Stimulated activated CD8-positive, alpha-beta memory T cell treated with anti-CD3 and anti-CD28 coated beads, Interleukin-12 subunit alpha, Interleukin-12 subunit beta, amount 100 ng/mL, for 4 hours (primary cell): ENCODE results near the gene PTPRQ.

ENCODE experiments used
- DNase-seq: peaks from one replicate; pipeline ENCODE4 v3.0.0-alpha.2; 2020; ENCODE audit warnings: low read depth

Gene PTPRQ

DNA sequence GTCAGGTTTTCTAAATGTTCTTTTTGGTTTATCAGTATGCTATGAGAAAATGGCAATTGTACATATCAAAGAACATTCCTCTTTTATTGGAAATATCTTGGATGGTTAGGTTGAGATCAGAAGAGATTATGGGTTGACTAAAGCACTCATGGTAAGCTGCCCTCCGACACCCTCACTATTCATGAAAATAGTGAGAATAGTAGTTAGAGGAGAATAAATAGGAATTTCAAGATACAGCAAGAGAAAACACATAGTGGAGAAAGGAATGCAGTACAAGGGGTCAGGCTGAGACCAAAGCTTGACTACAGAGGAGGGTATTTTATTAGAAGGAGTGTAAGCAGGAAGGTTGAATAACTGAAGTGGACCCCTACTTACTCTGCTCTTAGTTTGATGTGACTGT is 112.5 kb downstream of the PTPRQ start:
- no peak for DNase-seq

DNA sequence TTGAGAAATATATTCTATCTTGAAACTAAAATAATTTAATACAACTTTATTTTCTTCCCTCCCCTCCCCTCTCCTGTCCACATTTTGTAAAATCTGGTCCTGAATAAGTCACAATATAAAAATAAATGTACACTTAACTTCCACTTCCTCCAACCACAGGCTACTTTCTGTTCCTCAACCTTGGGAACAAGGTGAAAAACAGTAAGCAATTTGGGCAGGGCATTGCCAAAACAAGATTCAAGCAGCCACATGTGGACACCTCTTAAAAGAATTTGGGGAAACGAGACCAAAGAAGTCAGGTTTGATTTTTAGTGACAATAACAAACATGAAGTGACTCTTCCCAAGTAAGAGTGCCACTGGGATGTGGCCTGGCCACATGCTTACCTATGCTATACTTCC is 115.7 kb downstream of the PTPRQ start:
- no peak for DNase-seq

DNA sequence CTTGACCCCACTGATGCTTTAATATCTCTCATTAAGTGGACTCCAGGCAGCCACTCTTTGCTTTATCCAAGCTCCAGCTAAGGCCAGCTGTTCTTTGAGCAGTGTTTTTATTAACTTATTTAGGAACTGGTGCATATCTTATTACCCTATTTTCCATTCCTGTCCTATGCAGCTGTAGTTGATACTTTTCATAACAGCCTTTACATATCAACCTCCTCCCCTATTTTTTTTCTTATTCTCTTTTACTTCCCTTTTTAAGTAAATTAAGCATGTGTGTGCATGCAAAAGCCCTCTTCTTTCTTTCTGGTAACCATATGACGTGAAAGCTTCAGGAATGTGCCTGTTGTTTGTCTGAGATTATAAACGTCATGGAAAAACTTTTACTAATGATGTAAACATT is 121.2 kb downstream of the PTPRQ start:
- DNase-seq = no peak

DNA sequence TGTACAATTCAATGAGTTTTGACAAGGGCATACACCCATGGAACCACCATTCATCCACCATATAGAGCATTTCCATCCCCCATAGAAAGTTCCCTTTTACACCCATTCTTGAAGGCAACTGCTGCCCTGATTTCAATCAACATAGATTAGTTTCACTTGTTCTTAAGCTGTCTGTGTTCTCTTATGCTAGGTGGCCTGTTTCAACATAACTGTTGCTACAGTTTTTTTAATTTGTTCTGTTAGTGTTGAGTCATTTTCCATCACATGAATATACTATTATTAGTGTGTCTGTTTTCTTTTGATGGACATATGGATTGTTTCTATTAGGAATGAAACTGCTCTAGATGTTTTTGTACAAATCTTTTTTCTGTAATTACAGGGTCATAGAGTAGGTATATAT is 123.4 kb downstream of the PTPRQ start:
- DNase-seq = no peak

DNA sequence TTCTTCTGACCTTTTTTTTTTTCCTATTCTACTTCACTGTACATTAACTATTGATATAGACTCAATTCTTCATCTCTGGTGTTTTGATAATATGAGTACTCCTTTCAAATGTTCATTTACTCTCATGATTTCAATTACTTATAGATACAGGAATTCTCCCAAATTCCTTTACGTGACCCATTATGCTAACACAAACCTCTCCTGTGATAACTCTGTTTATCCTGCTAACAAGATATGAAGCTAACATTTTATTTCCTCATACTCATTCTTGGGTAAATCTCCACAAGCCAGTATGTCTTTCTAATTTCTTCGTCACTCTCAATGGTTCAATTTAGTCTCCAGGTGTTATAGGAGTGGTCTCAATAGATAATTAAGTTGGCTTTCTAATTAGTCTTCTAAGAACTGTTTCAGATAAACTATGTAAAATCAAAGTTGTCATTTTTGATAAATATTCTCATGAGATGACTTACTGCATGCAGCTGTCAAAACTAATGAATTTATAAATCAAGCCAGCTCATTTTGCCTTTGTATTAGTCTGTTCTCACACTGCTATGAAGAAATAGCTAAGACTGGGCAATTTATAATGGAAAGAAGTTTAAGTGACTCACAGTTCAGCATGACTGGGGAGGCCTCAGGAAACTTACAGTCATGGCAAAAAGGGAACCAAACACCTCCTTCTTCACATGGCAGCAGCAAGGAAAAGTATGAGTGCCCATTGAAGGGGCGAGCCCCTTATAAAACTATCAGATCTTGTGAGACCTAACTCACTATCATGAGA is 132.8 kb downstream of the PTPRQ start:
- no peak for DNase-seq

DNA sequence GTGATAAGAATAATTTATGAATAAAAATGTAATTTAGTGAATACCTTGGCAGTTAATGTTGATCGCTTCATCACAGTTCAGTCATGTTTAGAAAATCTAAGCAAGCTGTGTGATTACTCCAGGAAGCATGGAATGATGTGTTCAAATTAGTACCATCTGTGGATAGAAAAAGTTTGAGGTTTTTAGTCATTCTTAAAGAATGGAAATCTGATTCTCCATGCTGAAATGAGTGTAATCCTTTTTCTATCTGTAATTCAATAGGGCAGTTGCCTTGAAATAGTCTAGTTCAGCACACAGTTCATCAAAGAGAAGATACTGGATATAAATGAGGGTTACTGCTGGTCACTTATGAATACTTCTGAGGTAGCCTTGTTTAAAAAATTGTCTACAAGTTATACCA is 136.2 kb downstream of the PTPRQ start:
- DNase-seq = no peak

DNA sequence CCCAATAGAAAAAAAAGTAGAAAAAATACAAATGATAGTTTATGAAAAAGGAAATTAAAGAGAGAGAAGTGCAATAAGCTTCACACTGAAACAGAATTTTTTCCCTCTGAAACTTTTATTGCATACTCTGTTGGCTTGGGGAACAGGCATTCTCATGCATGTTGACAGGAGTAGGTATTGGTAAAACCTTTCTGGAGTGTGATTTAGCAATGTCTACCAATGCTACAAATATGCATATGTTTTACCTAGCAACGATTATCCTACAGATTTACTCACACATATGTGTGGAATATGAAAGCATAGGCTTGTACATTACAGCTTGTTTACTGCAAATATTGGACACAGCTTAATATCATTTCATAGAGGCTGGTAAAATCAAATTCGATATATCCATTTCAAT is 137.7 kb downstream of the PTPRQ start:
- no peak for DNase-seq

DNA sequence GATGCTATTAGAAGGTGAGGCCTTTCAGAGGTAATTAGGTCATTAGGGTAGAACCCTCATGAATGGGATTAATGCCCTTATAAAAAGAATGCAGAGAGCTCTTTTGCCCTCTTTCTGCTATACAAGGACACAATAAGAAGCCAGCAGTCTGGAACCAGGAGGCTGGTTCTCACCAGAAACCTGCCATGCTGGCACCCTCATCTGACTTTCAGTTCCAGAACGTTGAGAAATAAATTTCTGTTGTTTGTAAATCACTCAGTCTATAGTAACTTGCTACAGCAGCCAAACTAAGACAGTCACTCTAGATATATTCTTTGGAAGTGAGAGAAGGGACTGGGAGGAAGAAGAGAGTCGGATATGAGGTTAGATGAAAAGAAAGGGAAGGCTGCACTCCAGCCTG is 138.4 kb downstream of the PTPRQ start:
- no peak for DNase-seq

DNA sequence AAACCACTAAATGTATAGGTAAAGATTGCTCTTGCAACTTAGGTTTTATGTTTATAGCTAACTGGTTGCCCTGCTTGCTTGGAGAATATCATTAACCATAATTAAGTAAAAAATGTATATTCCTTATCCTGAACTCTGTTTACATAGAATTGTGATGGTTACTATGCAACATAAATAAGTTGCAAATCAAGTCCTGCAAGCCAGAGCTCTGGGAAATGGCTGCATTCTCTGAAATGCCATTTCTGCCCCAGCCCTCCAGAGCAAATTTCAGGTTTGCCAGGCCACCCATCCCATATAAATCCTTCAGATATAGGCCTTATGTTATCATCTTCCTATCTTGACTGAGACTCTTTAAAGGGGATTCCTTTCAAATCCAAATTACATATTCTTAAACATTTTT is 145.0 kb downstream of the PTPRQ start:
- DNase-seq = no peak

DNA sequence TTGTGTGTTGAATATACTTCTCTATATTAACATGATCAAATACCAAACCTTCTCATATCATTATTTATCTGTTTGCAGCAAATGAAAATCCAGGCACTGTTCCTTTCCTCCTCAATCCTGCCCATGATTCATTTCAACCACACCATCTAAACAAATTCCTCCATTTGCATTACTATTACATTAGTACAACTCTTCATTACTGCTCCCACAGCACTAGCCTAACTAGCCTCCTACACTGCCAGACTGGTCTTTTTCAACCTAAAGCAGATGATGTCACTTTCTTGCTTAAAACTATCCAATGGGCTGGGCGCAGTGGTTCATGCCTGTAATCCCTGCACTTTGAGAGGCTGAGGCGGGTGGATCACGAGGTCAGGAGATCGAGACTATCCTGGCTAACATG is 146.1 kb downstream of the PTPRQ start:
- no peak for DNase-seq

DNA sequence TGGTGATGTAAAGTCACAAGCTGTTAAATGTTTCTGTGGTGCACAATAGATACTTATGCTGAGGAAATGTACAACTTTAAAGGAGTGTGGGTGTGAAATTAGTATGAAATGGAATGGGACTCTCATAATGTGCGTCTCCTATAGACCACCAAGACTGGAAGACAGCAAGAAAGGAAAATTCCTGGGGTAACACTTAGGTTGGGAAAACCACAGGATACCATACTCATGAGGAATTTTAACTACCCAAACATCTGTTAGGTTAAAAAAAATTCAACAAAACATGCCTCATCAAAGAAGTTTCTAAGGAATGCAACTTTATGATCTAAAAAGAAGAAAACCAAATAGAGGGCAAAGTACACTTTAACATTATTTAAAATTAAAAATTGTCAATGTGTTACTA is 149.7 kb downstream of the PTPRQ start:
- no peak for DNase-seq

DNA sequence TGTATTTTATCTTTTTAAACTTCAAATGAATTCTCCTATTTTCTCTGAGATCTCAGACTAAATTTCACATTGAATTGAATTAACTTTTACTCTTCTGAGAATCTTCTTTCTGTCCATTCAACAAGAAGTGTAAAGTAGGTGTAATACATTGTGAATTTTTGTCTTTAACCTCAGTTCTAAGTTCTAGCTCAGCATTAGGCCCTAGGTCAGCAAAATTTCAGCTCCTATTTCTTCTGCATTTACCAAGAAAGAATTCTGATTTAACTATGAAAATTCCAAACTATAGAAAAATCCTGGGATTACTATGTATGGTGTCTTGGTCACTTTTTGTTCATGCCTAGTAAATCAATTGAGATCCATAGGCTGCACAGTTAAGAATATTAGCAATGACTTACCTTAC is 152.5 kb downstream of the PTPRQ start:
- no peak for DNase-seq

DNA sequence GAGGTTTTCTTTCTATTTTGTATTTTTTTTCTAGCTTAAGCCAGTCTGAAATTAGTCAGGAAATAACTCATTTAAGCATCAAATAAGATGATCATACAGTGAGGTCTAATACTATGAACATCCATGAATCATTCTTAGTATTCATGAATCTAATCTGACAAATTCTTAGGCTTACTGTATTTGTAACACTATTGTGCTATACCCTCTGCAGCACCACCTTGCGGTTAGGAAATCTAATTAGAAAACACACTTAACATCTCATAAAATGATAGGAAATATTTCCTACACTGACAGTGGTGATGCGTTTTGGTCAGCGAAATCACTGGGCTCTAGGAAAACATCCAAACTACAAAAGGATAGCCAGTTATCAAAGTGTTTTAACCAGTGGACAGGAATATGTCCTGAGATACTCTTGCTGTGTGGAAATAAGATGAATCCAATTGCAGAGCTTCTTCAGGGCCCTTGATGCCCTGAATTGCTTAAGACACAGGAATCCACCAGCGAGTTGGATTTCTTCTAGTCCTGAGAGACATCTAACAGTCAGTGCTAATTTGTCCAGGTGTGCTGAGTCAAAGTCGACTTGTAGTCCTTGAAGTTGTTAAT is 154.1 kb downstream of the PTPRQ start:
- no peak for DNase-seq

DNA sequence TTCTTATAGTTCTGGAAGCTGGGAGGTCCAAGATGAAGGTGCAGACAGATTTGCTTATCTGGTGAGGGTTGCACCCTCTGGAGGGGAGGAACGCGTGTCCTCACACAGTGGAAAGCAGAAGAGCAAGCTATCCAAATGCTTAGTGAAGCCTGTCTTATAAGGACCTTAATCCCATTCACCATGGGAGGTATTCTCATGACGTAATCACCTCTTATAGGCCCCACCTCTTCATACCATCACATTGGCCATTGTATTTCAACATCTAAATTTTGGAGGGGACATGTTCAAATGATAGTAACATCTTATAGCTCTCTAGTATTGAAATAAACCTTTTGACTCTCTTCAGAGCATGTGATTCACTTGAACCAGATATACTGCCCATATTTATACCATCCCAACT is 158.4 kb downstream of the PTPRQ start:
- DNase-seq = no peak

DNA sequence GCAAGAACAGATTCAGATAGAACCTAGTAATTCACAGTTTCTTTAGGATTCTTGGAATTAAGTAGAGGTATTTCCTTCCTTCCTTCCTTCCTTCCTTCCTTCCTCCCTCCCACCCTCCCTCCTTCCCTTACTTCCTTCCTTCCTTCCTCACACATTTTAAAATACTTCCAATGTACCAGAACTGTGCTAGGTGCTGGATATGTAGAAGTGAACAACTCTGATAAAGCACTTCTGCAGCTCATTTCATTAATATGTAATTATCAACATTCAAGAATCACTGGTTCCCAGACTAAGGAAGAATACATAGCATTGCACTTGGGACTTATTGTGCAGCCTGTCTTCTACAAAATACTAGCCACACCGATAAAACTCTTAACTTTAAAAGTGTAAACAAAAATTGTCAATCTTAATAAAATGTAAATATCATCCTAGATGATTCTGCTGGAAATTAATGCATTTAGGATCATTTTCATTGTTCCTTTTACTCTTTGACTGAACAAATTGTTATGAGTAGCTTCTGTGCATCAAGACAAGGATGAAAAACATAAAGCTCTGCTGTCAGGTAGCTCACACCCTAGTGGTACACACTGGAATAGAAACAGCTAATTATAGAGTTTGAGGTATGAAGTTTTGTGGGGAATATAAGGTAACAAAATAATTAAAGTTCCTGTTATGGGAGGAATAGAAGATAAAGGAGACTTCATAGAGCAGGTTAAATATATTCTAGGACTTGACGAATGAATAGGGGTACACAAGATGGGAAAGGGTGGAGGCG is 163.5 kb downstream of the PTPRQ start:
- DNase-seq = no peak

DNA sequence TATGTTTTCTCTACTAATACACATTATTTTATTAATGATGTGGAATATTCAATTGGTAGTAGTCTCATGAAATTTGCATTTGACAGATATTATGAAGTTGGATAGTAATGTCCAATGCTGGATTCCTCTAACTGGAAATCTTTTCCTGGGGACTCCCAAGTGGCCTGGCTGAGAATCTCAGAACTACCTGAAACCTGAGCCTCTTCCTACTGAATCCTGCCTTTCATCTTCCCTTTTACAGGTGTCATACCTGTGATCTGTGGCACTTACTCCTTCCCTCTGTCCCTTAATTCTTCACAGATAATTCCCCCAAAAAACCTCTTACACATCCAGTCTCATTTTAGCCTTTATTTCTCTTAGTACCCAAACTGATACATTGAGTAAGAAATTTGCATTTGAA is 173.7 kb downstream of the PTPRQ start:
- DNase-seq = no peak

DNA sequence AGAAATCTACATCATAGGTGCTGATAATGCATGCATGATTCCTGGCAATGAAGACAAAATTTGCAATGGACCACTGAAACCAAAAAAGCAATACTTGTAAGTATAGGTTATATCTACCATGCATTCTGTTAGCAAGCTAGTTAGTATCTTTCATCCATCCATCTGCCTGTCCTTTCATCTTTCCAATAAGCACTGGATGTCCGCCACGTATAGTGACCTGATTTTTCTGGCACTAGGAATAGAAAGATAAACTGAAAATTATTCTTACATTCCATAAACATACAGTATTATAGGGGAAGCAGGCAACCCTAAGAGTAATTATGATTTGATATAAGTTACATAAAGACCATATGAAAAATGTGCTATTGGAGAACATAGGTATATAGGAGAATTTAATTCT is 176.2 kb downstream of the PTPRQ start:
- no peak for DNase-seq

DNA sequence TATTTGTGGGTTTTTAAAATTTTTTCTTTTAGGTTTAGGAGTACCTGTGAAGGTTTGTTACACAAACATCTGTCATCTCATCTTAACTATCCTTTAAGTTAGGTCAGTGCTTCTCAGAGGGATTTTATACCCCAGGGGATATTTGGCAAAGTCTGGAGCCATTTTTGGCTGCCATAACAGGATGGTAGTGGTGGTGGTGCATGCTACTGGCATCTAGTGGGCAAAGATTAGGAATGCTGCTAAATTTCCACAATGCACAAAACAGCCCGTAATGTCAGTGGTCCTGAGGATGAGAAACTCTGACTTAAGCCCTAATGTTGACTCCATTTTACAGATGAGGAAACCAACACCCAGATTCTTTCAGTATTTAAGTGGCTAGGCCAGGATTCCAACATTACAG is 178.2 kb downstream of the PTPRQ start:
- DNase-seq = no peak

DNA sequence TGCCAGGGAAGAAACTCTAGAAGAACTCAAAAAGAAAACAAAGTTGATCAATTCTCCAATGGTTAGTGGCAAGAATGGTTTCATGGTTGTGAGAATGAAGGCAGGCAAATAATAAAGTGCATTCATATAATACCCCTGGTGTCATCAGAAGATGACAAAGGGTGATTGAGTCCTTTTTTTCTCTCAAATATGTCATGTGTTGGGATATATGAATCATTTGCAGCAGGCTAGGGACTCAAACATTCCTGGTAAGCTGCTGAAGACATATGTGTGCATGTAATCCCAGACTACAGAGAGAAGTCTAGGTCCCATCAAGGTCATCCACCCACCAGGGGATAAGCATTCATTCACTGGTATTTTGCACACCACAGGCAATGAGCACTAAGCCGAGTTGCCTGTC is 181.0 kb downstream of the PTPRQ start:
- no peak for DNase-seq

DNA sequence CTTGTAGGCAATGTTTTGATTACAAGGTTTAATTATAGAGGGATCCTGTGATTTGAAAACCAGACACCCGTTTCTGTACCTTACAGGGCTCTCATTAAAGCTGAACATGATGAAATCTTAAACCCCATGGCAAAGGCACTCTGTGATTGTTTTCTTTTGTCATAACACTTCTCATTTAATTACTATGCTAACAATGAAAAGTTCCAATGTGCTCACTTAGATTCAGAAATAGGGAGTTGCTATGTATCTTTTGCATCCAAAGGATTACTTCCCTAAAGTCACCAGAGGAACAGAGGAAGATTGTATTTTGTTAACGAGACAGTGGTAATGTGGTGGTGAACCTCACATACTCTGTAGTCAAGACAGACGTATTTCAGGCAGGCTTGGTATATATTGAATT is 181.9 kb downstream of the PTPRQ start:
- no peak for DNase-seq

DNA sequence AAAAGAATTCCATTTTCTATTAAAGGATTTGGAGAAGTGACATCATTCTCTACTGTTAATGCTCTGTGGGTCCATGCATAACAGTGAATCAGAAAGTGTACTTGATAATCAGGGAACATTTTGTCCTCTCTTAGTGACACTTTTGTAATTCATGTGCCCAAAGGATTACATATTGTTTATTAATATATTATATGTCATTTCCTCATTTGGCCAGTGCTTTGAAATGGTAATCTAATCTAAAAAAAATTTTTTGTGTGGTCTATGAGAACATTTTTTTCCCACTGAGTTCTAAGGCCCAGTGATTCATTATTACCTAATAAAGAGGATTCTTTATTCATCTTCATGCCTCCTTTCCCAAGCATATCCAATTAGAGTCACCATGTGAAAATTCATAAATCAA is 183.7 kb downstream of the PTPRQ start:
- DNase-seq = no peak

DNA sequence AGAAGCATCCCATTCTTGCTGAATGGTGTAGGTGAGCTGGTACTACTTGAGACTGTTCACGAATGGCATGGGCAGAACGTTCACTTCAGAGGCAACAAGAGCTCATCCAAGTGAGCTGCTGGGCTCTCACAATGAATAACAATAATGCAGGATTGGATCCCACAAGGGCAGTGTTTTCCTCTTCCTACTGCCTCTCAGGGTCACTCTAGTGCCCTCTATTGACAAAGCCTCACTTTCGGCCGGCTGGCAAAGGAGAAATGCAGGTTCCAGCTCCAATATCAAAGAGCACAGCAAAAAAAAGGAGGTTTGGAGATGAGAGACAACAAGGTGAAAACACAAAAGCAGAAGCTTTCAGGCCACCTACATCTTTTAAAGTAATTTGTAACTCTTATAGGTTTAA is 188.8 kb downstream of the PTPRQ start:
- DNase-seq = no peak

DNA sequence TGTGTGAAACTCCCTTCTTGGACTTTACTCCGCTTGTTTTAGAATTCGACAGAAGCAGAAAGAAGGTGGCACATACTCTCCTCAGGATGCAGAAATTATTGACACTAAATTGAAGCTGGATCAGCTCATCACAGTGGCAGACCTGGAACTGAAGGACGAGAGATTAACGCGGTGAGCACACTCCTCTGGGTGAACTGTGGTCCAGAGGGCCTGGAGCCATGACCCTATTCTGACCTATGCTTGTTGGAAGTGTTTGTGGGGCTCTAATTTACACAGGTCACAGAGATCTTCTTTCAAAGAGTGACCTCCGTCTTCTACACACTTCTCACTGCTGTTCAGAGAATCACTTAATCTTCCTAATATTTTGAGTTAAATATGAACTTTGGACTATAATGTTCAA is 190.9 kb downstream of the PTPRQ start:
- DNase-seq = no peak
